Hippocampal formation (tissue), 2 donors: Measurements from ENCODE around the gene SLCO2B1.

Experiments used
- DNase-seq, 2 donors: peaks; one replicate each; lab custom pipeline; 2025; lab: John Stamatoyannopoulos, UW

The SLCO2B1 gene

GRCh38 chr11:75193711-75194110 is 42.8 kb downstream of the SLCO2B1 start:
- no peak for DNase-seq

GRCh38 chr11:75194147-75194546 is 43.2 kb downstream of the SLCO2B1 start:
- DNase-seq, result no peak

- DNase-seq, result peak in 1 of 2 donors; percentile 66
Observed at GRCh38 chr11:75195167-75195962, 44.5 kb downstream of the SLCO2B1 start.

GRCh38 chr11:75196426-75196825 is 45.5 kb downstream of the SLCO2B1 start:
- no peak for DNase-seq

- no peak for DNase-seq
Observed at GRCh38 chr11:75197512-75198277, 46.8 kb downstream of the SLCO2B1 start.

DNA sequence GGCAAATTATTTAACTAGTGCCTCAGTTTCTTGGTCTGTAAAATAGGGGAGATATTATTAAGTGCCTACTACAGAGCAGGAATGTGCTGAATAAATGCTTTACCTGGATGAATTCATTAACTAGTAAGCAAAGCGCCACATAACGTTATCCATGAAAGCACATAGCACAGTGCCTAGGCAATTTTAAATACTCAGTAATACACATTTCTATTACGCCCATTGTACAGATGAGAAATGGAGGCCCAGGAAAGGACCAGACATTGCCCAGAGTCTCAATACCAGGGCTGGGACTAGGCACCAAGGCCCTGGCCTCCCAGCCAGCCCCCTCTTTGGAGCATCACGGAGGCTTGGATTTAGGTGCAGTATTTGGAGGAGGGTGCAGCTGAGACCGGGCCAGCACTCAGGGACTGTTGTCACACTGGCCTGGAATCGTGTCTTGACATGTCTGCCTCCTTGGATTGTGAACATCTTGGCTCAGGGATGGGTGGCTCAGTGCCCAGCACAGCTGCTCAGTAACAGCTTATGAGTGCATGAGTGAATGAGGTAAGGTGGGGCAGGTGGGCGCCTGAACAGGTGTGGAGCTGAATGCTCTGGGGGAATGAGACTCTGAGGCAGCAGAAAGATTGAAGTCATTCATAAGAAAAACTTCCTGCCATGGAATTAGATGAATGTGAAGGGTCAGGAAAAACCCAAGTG is 47.5 kb downstream of the SLCO2B1 start:
- no peak for DNase-seq

DNA sequence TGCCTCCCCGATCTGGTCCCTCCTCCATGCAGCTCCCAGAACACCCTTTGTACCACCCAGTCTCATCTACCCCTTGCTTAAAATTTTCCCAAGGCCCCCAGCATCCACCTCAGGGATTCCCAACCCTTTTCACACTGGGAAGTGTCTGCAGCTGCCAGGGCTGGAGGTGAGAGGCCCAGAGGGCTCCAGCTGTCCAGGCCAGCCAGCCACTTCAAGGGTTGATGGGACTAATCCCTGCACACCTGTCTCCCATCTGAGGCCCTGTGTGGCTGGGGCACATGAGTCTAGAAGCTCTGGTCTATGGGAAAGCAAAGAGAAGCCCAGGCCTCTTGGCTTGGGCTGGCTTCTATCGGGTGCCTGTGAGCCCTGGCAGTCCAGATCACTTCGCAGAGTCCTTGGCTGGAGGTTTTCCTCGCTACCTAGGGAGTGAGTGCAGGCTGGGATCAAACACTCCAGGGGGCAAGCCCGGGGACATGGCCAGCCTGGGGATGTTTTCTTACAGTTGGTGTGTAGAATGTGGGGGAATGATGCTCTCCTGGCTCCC is 48.6 kb downstream of the SLCO2B1 start:
- no peak for DNase-seq

DNA sequence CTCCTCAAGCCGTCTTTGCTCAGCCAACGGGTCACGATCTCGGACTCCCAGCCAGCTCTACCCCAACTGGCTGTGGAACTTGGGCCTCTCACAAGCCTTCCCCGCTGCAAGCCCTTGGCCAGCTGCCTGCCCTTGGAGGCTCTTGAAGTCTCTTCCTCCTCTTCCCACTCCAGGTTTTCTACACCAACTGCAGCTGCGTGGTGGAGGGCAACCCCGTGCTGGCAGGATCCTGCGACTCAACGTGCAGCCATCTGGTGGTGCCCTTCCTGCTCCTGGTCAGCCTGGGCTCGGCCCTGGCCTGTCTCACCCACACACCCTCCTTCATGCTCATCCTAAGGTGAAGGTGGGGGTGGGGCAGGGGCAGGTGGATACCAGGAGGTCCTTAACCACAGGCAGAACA is 49.1 kb downstream of the SLCO2B1 start:
- DNase-seq, result no peak

DNA sequence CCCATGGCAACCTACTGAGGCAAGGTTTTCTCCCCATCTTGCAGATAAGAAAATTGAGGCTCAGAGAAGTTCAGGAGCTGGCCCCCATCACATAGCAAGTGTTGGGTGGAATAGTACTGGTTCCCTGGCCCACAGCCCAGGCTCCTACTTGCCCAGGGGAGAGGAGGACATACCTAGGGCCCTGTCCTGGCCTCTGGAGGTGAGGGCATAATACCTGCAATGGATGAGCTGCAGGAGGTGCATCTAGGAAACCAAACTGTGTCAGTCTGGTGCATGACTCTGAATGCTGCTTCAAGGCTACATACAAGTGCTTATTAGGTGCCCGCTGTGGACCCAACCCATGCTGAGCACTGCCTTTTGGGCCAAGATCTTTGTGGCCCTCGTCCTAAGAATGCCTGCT is 49.6 kb downstream of the SLCO2B1 start:
- DNase-seq, result no peak

- no peak for DNase-seq
Observed at GRCh38 chr11:75201771-75202170, 50.9 kb downstream of the SLCO2B1 start.

GRCh38 chr11:75202195-75202594 is 51.3 kb downstream of the SLCO2B1 start:
- DNase-seq, result no peak

DNA sequence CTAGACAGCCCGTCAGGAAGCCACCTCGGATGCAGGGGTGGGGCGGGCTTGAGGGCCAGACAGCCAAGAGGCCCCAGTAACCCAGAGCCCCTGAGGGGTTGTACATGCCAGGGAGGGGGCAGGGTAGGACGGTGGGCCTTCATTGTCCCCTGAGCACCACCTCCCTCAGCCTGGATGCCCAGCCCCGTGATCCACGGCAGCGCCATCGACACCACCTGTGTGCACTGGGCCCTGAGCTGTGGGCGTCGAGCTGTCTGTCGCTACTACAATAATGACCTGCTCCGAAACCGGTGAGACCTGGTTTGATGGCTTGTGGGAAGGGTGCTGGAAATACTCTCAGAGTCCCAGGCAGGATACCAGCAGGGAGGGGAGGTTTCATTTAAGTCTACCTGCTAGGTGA is 52.2 kb downstream of the SLCO2B1 start:
- DNase-seq, result no peak

- no peak for DNase-seq
Observed at GRCh38 chr11:75203641-75204011, 52.7 kb downstream of the SLCO2B1 start.

DNA sequence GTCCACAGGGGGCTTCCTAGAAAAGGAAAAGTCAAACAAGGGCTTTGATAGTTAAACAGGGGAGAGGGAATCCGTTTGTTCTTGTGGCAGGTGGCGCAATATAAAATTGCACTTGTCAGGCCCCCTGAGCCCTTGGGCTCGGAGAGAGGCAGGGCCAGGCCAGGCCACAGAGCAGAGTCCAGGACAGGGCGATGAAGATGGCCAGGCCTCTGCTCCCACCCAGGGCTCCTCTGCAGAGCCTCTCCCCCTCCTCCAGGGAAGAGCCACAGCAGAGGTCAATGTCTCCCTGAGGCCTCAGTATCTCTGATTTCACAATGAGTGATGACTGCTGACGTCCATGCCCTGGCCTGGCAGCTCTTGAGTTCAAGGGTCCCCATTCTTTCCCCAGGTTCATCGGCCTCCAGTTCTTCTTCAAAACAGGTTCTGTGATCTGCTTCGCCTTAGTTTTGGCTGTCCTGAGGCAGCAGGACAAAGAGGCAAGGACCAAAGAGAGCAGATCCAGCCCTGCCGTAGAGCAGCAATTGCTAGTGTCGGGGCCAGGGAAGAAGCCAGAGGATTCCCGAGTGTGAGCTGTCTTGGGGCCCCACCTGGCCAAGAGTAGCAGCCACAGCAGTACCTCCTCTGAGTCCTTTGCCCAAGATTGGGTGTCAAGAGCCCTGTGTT is 53.2 kb downstream of the SLCO2B1 start:
- DNase-seq, result no peak

- peak; percentile 25 to 54 for DNase-seq
Observed at GRCh38 chr11:75204685-75205563, 54.0 kb downstream of the SLCO2B1 start.

DNA sequence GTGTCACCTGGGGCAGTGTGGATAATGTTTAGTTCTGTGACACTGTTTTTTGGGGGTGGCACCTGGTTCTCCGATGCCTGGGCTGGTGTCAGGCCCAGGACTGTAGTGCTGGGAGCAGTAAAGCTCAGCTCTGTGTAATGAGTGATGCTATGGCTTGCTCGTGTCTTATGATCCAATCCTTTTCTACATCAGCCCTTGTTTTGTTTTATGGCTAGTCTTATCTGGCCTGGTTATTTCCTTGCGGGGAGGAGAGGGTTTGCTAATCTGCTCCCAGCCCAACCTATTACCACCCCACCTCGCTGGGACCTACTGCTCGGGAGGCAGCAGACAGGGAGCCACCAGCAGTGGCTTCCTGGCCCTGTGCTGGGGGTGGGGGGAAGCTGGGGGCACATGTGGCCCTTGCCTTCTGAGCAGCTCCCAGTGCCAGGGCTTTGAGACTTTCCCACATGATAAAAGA is 54.7 kb downstream of the SLCO2B1 start:
- DNase-seq, result no peak

GRCh38 chr11:75208446-75208845 is 57.5 kb downstream of the SLCO2B1 start:
- DNase-seq, result no peak

DNA sequence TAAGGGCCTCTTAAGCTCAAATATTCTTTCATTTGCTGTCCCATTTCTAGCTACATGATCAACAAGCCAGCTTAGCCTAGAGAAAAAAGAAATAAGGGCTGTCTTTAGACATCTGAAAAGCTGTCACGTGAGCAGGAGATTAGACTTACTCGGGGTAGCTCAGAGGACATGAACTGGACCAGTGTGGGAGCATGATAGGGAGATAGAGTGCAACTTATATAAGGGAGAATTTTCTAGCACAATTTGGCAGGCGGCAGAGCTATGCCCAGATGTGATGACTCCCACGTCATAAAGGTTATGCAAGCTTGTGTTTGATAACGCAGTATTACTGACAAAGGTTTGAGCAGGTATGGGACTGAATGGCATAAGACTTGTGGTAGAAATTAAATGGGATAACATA is 61.5 kb downstream of the SLCO2B1 start:
- DNase-seq, result no peak

DNA sequence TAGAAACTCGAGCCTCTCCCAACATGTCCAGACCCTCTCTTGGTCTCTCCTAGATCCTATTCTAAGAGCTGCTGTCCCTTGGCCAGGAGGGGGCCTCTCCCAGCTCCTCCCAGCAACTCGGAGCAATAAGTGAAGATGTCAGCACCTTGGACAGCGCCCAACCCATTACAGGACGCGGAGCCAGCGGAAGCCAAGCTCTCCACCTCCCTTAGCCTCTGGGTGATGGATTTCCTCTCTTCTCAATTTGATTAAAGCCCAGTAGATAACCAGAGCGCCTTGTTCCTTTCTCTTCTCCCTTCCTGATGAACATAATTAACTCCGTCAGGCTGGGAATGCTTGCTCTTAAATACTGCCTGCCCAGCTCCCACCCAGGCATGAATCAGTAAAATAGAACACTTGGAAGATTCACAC is 63.5 kb downstream of the SLCO2B1 start:
- DNase-seq, result no peak

DNA sequence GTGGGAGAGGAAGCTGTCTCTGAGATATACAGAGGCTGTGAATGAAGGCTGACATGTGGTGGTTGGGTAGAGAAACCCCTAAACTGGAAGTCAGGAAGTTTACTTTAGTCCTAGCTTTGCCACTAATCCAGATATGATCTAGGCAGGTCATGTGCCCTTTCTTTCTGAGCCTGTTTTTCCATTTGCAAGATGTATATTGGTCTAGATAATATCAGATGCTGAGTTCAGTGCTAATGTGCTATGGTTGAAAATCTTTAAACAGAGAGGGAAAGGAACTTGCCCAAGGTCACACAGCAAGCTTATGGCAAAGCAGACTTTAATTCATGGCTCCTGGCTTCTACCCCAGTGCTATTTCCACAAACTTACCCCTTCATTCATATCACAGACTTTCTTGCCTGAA is 63.9 kb downstream of the SLCO2B1 start:
- DNase-seq, result no peak

- DNase-seq, result no peak
Observed at GRCh38 chr11:75219869-75220268, 69.0 kb downstream of the SLCO2B1 start.
